K562 (cell line): Measurements from ENCODE around the gene GET3. TPM values are rescaled to one million over a fixed set of nuclear protein-coding genes. Genes with fewer than 3 reads are reported as not detected.
A peak's percentile ranks its signal among the peaks of the same experiment; 100 is the strongest.

Source experiments
- ELK1 ChIP-seq: sonication (generic); formaldehyde crosslinking; IDR thresholded peaks from 2 replicates; pipeline ENCODE4 v1.8.1; 2022; ENCODE audit warnings: missing genetic modification reagents
- ERF ChIP-seq: fragments of 450-650 bp; formaldehyde crosslinking; IDR thresholded peaks from 2 replicates; pipeline ENCODE4 v1.4.0; 2020; ENCODE audit warnings: mild to moderate bottlenecking, mixed read lengths
- FOXA1 ChIP-seq: fragments of 450-650 bp; IDR thresholded peaks from 2 replicates; pipeline ENCODE4 v1.6.1; 2016; ENCODE audit warnings: mild to moderate bottlenecking, borderline replicate concordance
- HDAC1 ChIP-seq, 2 experiments: fragments of 450-650 bp; IDR thresholded peaks; 2 replicates each; pipeline ENCODE4 v1.6.1; 2016 to 2017; ENCODE audit warnings: inconsistent platforms in 1 of 2, mild to moderate bottlenecking in 1 of 2, moderate library complexity in 1 of 2
- HLTF ChIP-seq: fragments of 450-650 bp; IDR thresholded peaks from 2 replicates; pipeline ENCODE4 v1.6.1; 2016
- HNRNPLL ChIP-seq: fragments of 200-400 bp; formaldehyde crosslinking; IDR thresholded peaks from 2 replicates; pipeline ENCODE4 v1.6.1; 2017; ENCODE audit warnings: low read length, low read depth, mild to moderate bottlenecking; ENCODE audit not compliant: poor library complexity, severe bottlenecking
- HNRNPUL1 ChIP-seq: fragments of 200-400 bp; formaldehyde crosslinking; IDR thresholded peaks from 2 replicates; pipeline ENCODE4 v1.6.1; 2017; ENCODE audit warnings: low read length
- KLF6 ChIP-seq: fragments of 250-450 bp; sonication (Bioruptor Pico); IDR thresholded peaks from 2 replicates; pipeline ENCODE4 v1.4.0; 2020; ENCODE audit warnings: mild to moderate bottlenecking, moderate library complexity, borderline replicate concordance
- MLLT1 ChIP-seq, 2 experiments: fragments of 450-650 bp; IDR thresholded peaks; 2 replicates each; pipeline ENCODE4 v1.6.1; 2016
- MNT ChIP-seq, 2 experiments: fragments of 450-650 bp; conservative IDR thresholded peaks; 2 replicates each; pipeline ENCODE4 v1.6.1; 2017; ENCODE audit warnings: mild to moderate bottlenecking in 2 of 2, moderate library complexity in 2 of 2
- MYC ChIP-seq, 2 experiments: fragments of 250-450 bp in 1 of 2; sonication (Bioruptor Pico) in 1 of 2; IDR thresholded peaks; 2 replicates each; pipeline versions ENCODE4 v1.5.1 to v1.6.1; 2012 to 2021; ENCODE audit warnings: low read depth in 2 of 2, borderline replicate concordance in 1 of 2, improper control_type of control experiment in 1 of 2, low read length in 1 of 2, mild to moderate bottlenecking in 1 of 2, moderate library complexity in 1 of 2
- RAD51 ChIP-seq: fragments of 450-650 bp; IDR thresholded peaks from 2 replicates; pipeline ENCODE4 v1.7.1; 2016; ENCODE audit warnings: low read depth, mild to moderate bottlenecking, borderline replicate concordance
- RCOR1 ChIP-seq, 2 experiments: IDR thresholded peaks; 2 replicates each; pipeline ENCODE4 v1.6.1; 2012; ENCODE audit warnings: low read depth in 2 of 2, low read length in 2 of 2, borderline replicate concordance in 1 of 2, improper control_type of control experiment in 1 of 2
- VEZF1 ChIP-seq: fragments of 200-800 bp; sonication (Bioruptor generic); IDR thresholded peaks from 2 replicates; pipeline ENCODE4 v1.6.1; 2017; ENCODE audit warnings: missing genetic modification characterization, missing compliant biosample characterization
- ZNF140 ChIP-seq: fragments of 250-450 bp; sonication (Bioruptor Pico); IDR thresholded peaks from 2 replicates; pipeline ENCODE4 v1.8.0; 2021; ENCODE audit warnings: moderate library complexity, mild to moderate bottlenecking, inconsistent platforms
- ZNF197 ChIP-seq: fragments of 200-800 bp; sonication (Bioruptor generic); IDR thresholded peaks from 2 replicates; pipeline ENCODE4 v1.6.1; 2016; ENCODE audit warnings: low read depth, missing genetic modification characterization, missing compliant biosample characterization
- ZNF511 ChIP-seq: sonication (generic); formaldehyde crosslinking; IDR thresholded peaks from 2 replicates; pipeline ENCODE4 v1.8.0; 2022; ENCODE audit warnings: mild to moderate bottlenecking, missing genetic modification reagents
- ZNF75A ChIP-seq: fragments of 450-650 bp; formaldehyde crosslinking; IDR thresholded peaks from 2 replicates; pipeline ENCODE4 v1.4.0; 2020; ENCODE audit warnings: mild to moderate bottlenecking
- ZNF766 ChIP-seq: fragments of 200-800 bp; sonication (Bioruptor generic); conservative IDR thresholded peaks from 2 replicates; pipeline ENCODE4 v1.6.1; 2016; ENCODE audit warnings: missing genetic modification characterization, missing compliant biosample characterization
- ZNF778 ChIP-seq: fragments of 450-650 bp; formaldehyde crosslinking; IDR thresholded peaks from 2 replicates; pipeline ENCODE4 v1.4.0; 2020; ENCODE audit warnings: mild to moderate bottlenecking, moderate library complexity
- polyA plus RNA-seq, 8 experiments: library from polyadenylated mRNA; depleted of rRNA in 4 of 8; stranded (reverse) in 5 of 8; unstranded in 3 of 8; fragments of >200 nt; fragmentation: Nextera tagmentation in 2 of 8; fragmentation: Illumina TruSeq in 1 of 8; extraction: Ambion mirVana in 2 of 8; extraction: Trizol in 1 of 8; gene quantifications; 2 replicates each; pipeline versions ENCODE4 v1.2.1 to v1.2.3, GENCODE V29; 2011 to 2014; ENCODE audit warnings: inconsistent platforms in 1 of 8, missing spikeins in 1 of 8
- total RNA-seq, 7 experiments: library from RNA; depleted of rRNA in 6 of 7; stranded (reverse); fragments of >200 nt in 6 of 7; fragmentation: Illumina TruSeq in 2 of 7; extraction: Trizol in 2 of 7; gene quantifications; 2 replicates each; pipeline versions ENCODE4 v1.2.1 to v1.2.3, GENCODE V29; 2011 to 2021; ENCODE audit warnings: low replicate concordance in 1 of 7

Gene GET3
- total and polyA plus RNA-seq, 9 of the 15 experiments (the other 6 are each of a cell fraction or from before 2014, with no cell fraction given) = 8.3 to 83.5 (median 51.8) TPM

GRCh38 chr19:12777217-12778016 is 40.1 kb downstream of the GET3 start (continued):
- TF ChIP-seq MLLT1 (IDR thresholded peaks at IDR 0.05) (peak in 1 of 2 experiments; percentile 76; a peak in 2 of 4 replicates), HNRNPLL (no peak), FOXA1 (no peak), HDAC1 (IDR thresholded peaks at IDR 0.05) (0 out of 4 replicates have a peak, but pooled peaks of 1 of the 2 experiments have one; percentile 24), ZNF75A (CRISPR knock-in tag) (no peak), ZNF778 (CRISPR knock-in tag) (no peak), ZNF140 (CRISPR knock-in tag) (no peak), RCOR1 (IDR thresholded peaks at IDR 0.05; ENCODE audit: borderline replicate concordance in 1 of 2, low read depth in 2 of 2, low read length in 2 of 2) (no peak), ELK1 (CRISPR knock-in tag) (no peak), HLTF (no peak), ZNF197 (CRISPR knock-in tag) (no peak), RAD51 (no peak), MNT (conservative IDR thresholded peaks at IDR 0.05) (peak; percentile 37 to 65; a peak in 3 of 4 replicates), HNRNPUL1 (no peak), ZNF511 (CRISPR knock-in tag) (no peak), MYC (IDR thresholded peaks at IDR 0.05; ENCODE audit: low read depth, low read length) (peak; percentile 43; the same call in 1 of the 2 replicates), MYC (CRISPR knock-in tag; IDR thresholded peaks at IDR 0.05; ENCODE audit: borderline replicate concordance, low read depth) (no peak), KLF6 (CRISPR knock-in tag) (no peak), VEZF1 (CRISPR knock-in tag) (peak; percentile 90), ZNF766 (no peak), ERF (CRISPR knock-in tag) (peak; percentile 75; the same call in 1 of the 2 replicates)
